22Rv1 (cell line): ENCODE measurements around the gene PRAMEF18.
"Not testable (repeated sequence)": the region's sequence is repeated elsewhere in the genome, so short reads cannot be mapped to it uniquely, and the experiment has no call there.

Experiments
- H3K27ac ChIP-seq: fragments of 450-650 bp; 2 replicates; pipeline ENCODE4 v1.5.1; 2017
- ZFX ChIP-seq: fragments of 450-650 bp; IDR thresholded peaks from 2 replicates; pipeline ENCODE4 v1.6.1; 2017; ENCODE audit warnings: antibody characterized with exemption, borderline replicate concordance
- TF ChIP-seq, protein P1 (sequence below): fragments of 450-650 bp; IDR thresholded peaks from 2 replicates; pipeline ENCODE4 v1.5.1; 2017; ENCODE audit warnings: mild to moderate bottlenecking

Gene PRAMEF18, protein sequence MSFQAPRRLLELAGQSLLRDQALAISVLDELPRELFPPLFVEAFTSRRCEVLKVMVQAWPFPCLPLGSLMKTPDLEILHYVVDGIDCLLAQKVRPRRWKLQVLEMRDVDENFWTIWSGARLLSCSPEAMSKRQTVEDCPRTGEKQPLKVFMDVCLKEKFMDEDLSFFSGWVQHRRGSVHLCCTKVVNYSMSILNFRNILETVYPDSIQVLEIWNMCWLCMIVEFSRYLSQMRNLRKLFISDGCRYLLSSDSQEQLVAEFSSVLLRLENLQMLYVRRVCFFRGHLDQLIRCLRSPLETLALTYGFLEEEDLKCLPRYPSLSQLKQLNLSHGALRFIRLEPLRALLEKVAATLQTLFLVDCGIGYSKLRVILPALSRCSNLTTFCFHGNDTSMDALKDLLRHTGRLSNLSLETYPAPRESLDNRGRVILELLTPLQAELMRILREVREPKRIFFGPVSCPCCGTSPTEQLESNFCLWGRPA

GRCh38 chr1:13225675-13226204 lies at the start of gene PRAMEF18:
TSS of gene PRAMEF18 (minus strand) at chr1:13226154. CDS start at chr1:13226106, 48 bp downstream.
- not testable (repeated sequence) for H3K27ac ChIP-seq

DNA sequence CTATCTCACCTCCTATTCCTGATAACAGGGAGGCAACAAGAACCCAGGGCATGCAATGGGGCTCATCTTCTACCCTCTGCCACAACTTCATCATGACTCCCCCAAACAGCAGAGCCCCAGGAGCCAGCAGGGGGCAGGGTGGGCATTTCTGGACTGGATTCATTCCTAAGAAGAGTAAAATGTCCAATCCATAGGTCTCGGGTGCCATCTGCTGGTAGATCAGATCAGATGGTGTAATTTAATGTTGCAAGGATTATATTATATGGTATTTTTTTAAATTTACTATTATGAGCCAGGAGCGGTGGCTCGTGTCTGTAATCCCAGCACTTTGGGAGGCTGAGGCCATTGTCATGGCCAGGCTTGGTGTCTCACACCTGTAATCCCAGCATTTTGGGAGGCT lies 39.2 kb upstream of the PRAMEF18 start:
- not testable (repeated sequence) for H3K27ac ChIP-seq

GRCh38 chr1:13253898-13254297 lies 27.9 kb upstream of the PRAMEF18 start, which contains the start of gene PRAMEF5:
TSS of gene PRAMEF5 (plus strand) at chr1:13254198. CDS start at chr1:13259269, 5,071 bp downstream.
- H3K27ac ChIP-seq = not testable (repeated sequence)

GRCh38 chr1:13247122-13247521 lies 21.2 kb upstream of the PRAMEF18 start:
- not testable (repeated sequence) for H3K27ac ChIP-seq

- not testable (repeated sequence) for H3K27ac ChIP-seq
Measured at GRCh38 chr1:13246554-13246871, 20.6 kb upstream of the PRAMEF18 start.

DNA sequence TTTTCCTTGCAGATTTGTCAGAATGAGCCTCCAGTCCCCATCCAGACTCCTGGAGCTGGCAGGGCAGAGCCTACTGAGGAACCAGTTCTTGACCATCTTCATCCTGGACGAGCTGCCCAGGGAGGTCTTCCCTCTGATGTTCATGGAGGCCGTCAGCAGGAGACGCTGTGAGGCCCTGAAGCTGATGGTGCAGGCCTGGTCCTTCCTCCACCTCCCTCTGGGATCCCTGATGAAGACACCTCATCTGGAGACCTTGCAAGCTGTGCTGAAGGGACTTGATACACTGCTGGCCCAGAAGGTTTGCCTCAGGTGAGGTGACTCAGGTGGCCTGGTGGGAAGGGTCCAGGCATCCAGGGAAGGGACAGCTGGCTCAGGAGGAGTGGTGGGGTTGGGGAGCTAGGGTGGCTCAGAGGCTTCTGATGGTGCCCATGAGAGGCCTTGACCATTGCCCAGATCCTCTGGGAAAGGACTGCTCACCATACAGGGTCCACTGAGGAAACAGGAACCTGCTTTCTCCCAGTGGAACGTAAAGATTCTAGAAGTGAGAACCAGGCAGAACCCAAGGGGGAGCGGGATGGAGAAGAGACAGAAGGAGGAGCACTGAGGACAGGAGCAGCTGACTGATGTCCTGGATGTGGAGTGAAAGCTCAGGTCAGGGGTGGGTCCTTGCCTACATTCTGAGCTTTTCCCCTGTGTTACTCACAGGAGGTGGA lies 20.0 kb upstream of the PRAMEF18 start:
- not testable (repeated sequence) for H3K27ac ChIP-seq

DNA sequence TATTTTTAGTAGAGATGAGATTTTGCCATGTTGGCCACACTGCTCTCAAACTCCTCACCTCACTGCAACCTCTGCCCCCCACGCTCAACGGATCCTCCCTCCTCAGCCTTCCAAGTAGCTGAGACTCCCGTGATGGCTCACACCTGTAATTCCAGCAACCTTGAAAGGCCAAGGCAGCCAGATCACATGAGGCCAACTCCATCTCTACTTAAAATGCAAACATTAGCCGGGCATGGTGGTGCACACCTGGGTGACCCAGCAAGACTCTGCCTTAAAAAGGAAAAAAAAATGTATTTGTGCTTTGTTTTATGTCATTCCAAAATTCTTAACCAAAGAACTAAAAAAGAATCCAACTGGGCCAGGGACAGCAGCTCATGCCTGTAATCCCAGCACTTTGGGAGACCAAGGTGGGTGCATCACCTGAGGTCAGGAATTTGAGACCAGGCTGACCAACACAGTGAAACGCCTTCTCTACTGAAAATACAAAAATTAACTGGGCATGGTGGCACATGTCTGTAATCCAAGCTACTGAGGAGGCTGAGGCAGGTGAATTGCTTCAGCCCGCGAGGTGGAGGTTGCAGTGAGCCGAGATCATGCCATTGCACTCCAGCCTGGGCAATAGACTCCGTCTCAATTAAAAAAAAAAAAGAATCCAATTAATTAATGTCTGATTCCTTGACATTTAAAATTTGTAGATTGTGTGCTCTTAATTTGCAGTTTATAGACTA lies 17.7 kb upstream of the PRAMEF18 start:
- not testable (repeated sequence) for H3K27ac ChIP-seq

DNA sequence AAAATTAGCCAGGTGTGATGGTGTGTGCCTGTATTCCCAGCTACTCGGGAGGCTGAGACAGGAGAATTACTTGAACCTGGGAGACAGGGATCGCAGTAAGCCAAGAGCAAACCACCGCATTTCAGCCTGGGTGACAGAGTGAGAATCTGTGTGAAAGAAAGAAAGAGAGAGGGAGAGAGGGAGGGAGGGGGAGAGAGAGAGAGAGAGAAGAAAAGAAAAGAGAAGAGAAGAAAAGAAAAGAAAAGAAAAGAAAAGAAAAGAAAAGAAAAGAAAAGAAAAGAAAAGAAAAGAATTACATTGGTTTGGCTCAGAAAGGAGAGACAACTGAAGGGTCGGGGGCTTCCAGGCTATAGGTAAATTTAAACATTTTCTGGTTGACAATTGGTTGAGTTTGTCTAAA lies 13.7 kb upstream of the PRAMEF18 start:
- H3K27ac ChIP-seq = not testable (repeated sequence)

DNA sequence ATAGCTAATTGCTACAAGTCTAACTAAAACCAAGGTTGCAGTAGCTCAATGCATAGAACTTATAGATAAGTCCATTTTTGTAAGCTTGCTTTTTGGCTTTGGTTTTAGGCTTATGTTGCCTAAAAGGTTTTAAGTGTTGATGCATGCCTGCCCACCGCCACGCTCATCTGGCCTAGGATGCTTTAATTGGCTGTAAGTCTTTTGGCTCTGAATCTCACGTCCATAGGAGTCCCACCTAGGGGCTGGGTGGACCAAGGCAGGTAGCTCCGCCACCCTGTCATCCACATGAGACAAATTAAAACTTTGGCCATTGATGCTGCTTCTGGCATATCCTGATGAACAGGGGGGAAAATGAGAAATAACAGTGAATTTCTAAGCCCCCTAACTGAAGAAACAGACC lies 11.6 kb upstream of the PRAMEF18 start:
- H3K27ac ChIP-seq = not testable (repeated sequence)

- H3K27ac ChIP-seq = not testable (repeated sequence)
Measured at GRCh38 chr1:13234057-13234456, 8.1 kb upstream of the PRAMEF18 start.

GRCh38 chr1:13232056-13232455 lies 6.1 kb upstream of the PRAMEF18 start:
- H3K27ac ChIP-seq = not testable (repeated sequence)

DNA sequence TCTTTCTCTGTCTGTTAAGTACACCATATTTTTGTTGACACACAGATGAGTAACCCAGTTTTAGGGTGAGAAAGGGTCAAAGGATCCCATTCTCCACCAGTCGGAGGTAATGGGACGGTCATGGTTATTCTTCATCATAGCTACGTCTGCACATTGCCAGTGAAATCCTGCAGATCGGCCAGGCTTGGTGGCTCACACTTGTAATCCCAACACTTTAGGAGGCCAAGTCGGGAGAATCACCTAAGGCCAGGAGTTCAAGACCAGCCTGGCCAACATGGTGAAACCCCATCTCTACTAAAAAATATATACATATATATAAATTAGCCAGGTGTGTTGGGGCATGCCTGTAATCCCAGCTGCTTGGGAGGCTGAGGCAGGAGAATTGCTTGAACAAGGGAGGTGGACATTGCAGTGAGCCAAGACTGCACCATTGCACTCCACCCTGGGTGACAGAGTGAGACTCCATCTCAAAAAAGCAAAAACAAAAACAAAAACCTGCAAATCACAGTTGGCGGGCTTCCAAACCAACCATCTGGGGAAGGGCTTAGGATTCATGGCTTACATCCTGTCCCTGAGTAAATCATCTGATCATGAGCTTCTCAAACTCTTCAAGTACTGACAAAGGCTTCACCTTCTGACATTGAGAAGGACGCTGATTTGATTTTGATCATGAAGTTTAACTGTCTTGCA lies 5.3 kb upstream of the PRAMEF18 start:
- not testable (repeated sequence) for H3K27ac ChIP-seq

GRCh38 chr1:13230601-13231000 lies 4.6 kb upstream of the PRAMEF18 start:
- not testable (repeated sequence) for H3K27ac ChIP-seq

DNA sequence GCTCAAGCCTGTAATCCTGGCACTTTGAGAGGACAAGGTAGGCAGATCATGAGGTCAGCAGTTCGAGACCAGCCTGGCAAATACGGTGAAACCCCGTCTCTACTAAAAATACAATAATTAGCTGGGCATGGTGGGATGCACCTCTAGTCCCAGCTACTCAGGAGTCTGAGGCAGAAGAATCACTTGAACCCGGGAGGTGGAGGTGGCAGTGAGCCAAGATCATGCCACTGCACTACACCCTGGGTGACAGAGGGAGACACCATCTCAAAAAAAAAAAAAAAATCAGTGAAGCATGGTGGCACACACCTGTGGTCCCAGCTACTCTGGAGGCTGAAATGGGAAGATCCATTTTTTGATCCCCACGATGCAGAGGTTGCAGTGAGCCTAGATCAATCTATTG lies 4.1 kb upstream of the PRAMEF18 start:
- not testable (repeated sequence) for H3K27ac ChIP-seq

DNA sequence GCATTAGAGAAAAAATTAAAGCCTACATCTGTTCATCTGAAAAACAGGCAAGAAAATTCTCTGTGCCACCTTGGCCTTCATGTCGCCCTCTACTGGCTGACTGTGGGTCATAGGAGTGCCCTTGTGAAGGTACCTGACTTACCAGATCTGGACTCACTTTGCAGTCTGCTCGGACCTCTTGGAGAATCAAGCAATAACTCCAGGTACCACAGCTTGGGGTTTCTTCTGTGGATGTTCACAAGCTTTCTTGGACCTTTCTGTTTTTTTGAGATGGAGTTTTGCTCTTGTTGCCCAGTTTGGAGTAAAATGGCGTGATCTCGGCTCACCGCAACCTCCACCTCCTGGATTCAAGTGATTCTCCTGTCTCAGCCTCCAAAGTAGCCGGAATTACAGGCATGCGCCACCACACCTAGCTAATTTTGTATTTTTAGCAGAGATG lies 2.4 kb upstream of the PRAMEF18 start:
- no peak for TF ChIP-seq ZFX
- TF ChIP-seq, protein P1, sequence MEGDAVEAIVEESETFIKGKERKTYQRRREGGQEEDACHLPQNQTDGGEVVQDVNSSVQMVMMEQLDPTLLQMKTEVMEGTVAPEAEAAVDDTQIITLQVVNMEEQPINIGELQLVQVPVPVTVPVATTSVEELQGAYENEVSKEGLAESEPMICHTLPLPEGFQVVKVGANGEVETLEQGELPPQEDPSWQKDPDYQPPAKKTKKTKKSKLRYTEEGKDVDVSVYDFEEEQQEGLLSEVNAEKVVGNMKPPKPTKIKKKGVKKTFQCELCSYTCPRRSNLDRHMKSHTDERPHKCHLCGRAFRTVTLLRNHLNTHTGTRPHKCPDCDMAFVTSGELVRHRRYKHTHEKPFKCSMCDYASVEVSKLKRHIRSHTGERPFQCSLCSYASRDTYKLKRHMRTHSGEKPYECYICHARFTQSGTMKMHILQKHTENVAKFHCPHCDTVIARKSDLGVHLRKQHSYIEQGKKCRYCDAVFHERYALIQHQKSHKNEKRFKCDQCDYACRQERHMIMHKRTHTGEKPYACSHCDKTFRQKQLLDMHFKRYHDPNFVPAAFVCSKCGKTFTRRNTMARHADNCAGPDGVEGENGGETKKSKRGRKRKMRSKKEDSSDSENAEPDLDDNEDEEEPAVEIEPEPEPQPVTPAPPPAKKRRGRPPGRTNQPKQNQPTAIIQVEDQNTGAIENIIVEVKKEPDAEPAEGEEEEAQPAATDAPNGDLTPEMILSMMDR = peak; percentile 77

GRCh38 chr1:13227271-13228055 lies 1.5 kb upstream of the PRAMEF18 start:
- H3K27ac ChIP-seq = not testable (repeated sequence)

More for the DNA sequence above, 2.4 kb upstream of the PRAMEF18 start:
- H3K27ac ChIP-seq = no peak overlapping the region
